ENCODE data around the gene ITSN1.
"Not testable (repeated sequence)": the region's sequence is repeated elsewhere in the genome, so short reads cannot be mapped to it uniquely, and the experiment has no call there.

Gene ITSN1

GRCh38 chr21:33682992-33683627 lies 40.8 kb downstream of the ITSN1 start:
- DNase-seq (ENCODE audit: low read depth): no peak

DNA sequence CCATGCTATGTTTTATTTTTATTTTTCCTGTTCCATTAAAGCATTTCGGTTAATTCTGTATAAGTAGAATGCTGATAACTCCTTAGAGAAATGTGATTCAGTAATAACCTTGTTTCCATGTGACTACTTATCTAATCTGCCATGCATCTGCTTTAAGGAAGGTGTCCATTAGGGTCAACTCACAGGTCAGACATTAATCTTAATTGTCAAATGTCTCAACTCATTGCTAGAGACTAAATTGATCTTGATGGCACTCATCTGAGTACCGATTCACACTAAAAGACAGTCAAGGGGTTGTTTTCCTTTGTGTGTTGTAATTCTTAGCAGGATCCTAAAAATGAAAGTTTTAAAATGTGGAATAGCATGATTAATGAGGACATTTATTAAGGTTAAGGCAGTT lies 41.8 kb downstream of the ITSN1 start:
- DNase-seq (ENCODE audit: low read depth): no peak

- no peak for DNase-seq (ENCODE audit: low read depth)
Observed at GRCh38 chr21:33684923-33685560, 42.7 kb downstream of the ITSN1 start.

DNA sequence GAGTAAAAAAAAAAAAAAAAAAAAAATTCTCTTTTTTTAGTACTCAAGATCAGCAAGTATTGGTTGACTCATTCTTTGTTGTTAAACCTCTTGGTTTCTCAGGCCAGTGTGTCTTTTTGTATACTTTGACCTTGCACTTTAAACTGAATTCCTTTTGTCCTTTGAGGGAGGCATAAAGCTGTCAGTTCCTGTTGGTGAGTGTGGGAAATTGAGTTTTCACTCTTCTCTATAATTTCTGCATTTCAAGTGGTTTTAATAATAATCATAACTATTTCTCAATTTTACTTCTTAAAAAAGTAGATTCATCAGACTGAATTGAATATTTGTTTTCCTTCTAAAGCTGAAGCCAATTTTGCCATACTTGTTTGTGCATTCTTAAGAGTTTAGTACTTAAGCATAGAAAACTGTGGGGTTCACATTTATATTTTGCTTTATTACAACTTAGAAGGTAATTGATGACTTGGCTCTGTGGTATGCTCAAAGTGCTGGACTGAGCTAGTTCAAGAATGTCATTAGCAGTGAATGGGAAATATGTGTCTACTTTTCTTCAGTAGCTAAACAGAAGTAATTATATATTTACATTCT lies 43.4 kb downstream of the ITSN1 start:
- DNase-seq (ENCODE audit: low read depth): no peak

GRCh38 chr21:33686386-33686785 lies 44.1 kb downstream of the ITSN1 start:
- DNase-seq (ENCODE audit: low read depth): no peak

DNA sequence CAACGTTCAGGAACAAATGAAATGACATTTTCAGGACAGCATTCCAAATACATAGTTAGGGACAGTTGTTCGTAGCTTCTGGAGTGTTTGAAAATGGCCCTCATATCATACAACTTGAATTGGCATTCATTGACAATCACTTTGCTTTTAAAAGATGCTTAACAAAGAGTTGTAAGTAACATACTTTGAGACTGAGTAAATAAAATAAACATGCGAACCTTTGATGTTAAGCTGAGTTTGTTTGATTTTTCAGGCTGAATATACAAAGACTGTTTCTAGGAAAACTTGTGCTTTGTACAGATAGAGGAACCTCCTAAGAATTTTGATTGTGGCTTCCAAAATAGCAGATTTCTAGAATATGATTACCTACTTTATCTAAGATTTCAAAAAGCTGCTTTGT lies 45.3 kb downstream of the ITSN1 start:
- no peak for DNase-seq (ENCODE audit: low read depth)

GRCh38 chr21:33688353-33688752 lies 46.1 kb downstream of the ITSN1 start:
- no peak for DNase-seq (ENCODE audit: low read depth)

DNA sequence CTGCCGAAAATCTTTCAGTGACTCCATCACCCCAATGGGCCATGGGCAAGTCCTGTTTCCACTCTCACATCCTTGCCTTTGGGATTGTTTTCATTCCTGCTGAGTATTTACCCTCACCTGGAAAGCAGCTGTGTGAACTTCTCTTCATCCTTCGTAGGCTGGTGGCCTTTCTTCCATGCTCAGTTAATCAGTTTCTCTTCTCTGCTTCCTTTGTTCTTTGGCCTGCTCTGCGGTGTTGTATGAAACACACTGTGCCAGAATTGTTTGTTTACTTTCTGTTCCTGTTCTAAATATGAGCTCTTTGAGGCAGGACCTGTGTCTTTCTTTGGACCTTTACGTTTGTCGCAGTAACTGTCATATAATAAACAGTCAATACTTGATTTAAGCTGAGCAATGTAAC lies 48.6 kb downstream of the ITSN1 start:
- no peak for DNase-seq (ENCODE audit: low read depth)

GRCh38 chr21:33691945-33692603 lies 49.8 kb downstream of the ITSN1 start:
- DNase-seq (ENCODE audit: low read depth): no peak

DNA sequence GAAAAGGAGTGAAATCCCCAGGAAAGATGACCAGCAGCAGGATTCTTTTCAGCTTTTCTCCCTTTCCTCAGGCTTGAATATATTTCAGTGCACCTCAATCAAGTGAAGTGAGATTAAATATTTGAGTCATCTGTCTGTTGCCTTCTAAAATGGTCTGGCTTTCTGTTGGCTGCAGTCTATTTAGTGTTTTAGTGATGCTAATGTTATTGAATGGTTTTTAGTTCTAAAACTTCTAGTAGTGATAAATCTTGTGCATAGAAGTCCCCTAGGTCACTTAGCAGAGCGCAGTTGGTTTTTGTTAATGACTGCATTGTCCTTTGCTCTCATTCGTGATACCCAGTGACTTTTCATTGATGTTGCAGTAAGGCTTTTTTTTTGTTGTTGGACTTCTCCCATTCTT lies 53.5 kb downstream of the ITSN1 start:
- DNase-seq (ENCODE audit: low read depth): no peak

GRCh38 chr21:33696465-33696864 lies 54.2 kb downstream of the ITSN1 start:
- no peak for DNase-seq (ENCODE audit: low read depth)

DNA sequence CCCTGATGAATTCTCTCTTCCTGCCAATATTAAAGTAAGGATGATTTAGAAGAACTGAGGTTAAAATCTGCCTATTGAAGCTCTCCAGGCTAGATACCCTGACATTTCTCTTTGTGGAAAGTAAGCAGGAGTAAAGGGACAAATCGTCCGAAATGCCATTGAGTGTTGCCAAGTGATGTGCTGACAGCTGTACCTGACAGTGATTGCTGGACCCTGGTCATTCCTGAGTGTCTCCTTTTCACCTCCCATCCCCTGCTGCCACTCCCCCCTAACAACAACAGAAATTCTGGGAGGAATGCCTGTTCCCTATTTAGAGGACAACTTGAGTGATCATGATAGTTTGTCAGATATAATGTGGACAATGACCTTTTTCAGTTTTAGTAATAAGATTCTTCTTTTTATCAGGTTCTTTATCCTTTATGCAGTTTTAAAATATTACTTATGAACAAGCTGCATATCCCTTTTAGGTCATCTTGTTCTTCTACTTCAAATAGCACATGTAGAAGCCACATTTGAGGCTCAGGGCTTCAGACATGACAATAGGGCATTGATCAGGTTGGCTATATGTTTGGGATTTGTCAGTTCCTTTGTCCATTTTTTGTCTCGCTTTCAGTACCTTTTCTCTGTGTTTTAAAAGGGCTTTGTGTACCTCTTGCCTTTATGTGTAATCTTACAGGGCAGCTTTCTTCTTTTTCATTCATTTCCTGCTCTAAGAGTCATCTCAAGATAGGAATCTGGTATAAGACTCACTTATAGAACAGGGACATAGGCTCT lies 56.0 kb downstream of the ITSN1 start:
- no peak for DNase-seq (ENCODE audit: low read depth)

- no peak for DNase-seq (ENCODE audit: low read depth)
Observed at GRCh38 chr21:33699277-33699676, 57.0 kb downstream of the ITSN1 start.

- no peak for DNase-seq (ENCODE audit: low read depth)
Observed at GRCh38 chr21:33700491-33700890, 58.2 kb downstream of the ITSN1 start.

DNA sequence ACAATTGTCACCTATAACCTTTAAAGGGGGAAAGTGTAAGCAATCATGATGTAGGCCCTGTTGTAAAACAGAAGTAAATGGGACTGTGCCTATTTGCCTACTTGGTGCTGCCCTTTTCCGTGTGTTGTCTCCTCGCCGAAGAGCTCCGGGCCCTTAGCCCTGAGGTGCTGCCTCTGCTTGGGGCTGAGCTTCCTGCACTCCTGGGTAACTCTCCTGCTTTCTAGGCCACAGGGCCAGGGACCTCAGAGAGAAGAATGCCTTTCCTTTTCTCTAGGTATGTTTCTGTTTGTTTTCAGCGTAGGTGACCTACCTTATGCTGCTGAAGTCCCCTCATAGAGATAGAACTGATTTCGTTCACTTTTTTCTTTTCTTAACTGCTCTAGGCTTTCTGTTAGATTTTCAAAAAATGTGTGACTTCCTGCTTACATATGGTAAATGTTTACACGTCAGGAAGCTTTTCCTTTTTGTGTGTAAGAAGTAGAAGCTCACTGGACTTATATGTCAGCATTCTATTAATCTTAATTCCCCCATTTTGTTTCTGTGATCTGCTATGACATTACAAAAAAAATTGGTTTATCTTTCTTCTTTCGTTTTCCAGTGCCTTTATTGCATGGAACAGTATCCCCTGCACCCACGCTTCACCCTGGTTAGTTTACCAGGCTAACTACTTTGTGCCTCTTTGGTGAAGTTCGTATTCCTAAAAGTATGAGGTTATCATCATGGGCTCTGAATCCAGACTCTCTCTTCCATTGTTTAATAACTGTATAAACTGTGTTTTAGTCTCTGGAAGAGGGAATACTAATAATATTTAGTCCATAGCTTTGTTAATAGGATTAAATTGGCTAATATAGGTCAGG lies 61.7 kb downstream of the ITSN1 start:
- no peak for DNase-seq (ENCODE audit: low read depth)

DNA sequence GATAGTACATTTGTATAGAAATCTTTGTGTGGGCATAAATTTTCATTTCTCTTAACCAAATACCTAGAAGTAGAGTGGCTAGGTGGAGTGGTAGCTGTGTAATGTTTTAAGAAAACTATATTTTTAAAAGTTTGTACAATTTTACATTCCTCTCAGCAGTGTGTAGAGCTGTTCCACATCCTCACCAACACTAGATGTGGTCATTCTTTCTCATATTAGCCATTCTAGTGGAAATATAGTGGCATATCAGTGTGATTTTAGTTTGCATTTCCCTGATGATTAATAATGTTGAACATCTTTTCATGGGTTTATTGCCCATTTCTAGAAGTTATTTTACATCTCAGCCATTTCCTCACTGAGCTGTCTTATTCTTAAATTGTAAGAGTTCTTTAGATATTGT lies 65.5 kb downstream of the ITSN1 start:
- no peak for DNase-seq (ENCODE audit: low read depth)

- DNase-seq (ENCODE audit: low read depth): no peak
Observed at GRCh38 chr21:33708874-33709273, 66.6 kb downstream of the ITSN1 start.

- no peak for DNase-seq (ENCODE audit: low read depth)
Observed at GRCh38 chr21:33712022-33712803, 69.9 kb downstream of the ITSN1 start.

GRCh38 chr21:33721081-33721480 lies 78.8 kb downstream of the ITSN1 start:
- DNase-seq (ENCODE audit: low read depth): no peak

GRCh38 chr21:33729139-33729538 lies 86.8 kb downstream of the ITSN1 start:
- not testable (repeated sequence) for DNase-seq (ENCODE audit: low read depth)

- DNase-seq (ENCODE audit: low read depth): no peak
Observed at GRCh38 chr21:33729641-33730040, 87.3 kb downstream of the ITSN1 start.
